K562 (cell line): ENCODE data around the gene TMEM33. TPM values are rescaled to one million over a fixed set of nuclear protein-coding genes. Genes with fewer than 3 reads are reported as not detected.
"Not testable (repeated sequence)": the region's sequence is repeated elsewhere in the genome, so short reads cannot be mapped to it uniquely, and the experiment has no call there.

Experiments used
- ATAC-seq: fragments of 200-7000 bp; cut with Tn5 transposase; 3 replicates; pipeline ENCODE4 v1.9.1; 2020; ENCODE audit warnings: moderate library complexity
- BruUV-seq: library from RNA; stranded (reverse); fragments of 400-500 nt; replicated peaks from 2 replicates; lab custom pipeline; 2021; lab: Mats Ljungman, UMichigan
- CTCF ChIA-PET: fragments of 300-600 bp; formaldehyde crosslinking; extraction: SDS; loops from one replicate; lab custom pipeline; 2021; ENCODE audit warnings: low intra/inter-chr PET ratio; lab: Yijun Ruan, JAX
- POLR2A ChIA-PET: fragments of 300-600, 350-650 bp; sonication (Branson Sonifier 250); formaldehyde crosslinking; extraction: SDS; loops from one replicate; lab custom pipeline; 2021; ENCODE audit warnings: antibody characterized with exemption, inconsistent platforms; lab: Yijun Ruan, JAX
- DNase-seq, 4 experiments: peaks; one replicate each; pipeline versions ENCODE4 v3.0.0 to v3.0.0-alpha.2; 2011 to 2018; ENCODE audit warnings: low spot score in 3 of 4, mixed read lengths in 3 of 4; ENCODE audit errors: extremely low read depth in 1 of 4
- FAIRE-seq: peaks from 2 replicates; lab custom pipeline; 2011; peaks lifted over from hg19 to GRCh38; lab: Jason Lieb, UNC
- H2AFZ ChIP-seq: 2 replicates; pipeline ENCODE4 v1.6.0; 2011; ENCODE audit warnings: low read depth, low read length, control low read depth, inconsistent platforms
- H3K27ac ChIP-seq: fragments of 200-600 bp; 3 replicates; pipeline ENCODE4 v1.8.0; 2011; ENCODE audit warnings: low read depth, mild to moderate bottlenecking, control low read depth, inconsistent platforms, low read length, moderate library complexity, mixed read lengths; ENCODE audit errors: extremely low read depth
- H3K27me3 ChIP-seq, 2 experiments: fragments of 300-600 bp in 1 of 2; 2 replicates in 1 of 2; 3 replicates in 1 of 2; pipeline versions ENCODE4 v1.6.0 to v1.8.0; 2011; ENCODE audit warnings: inconsistent platforms in 2 of 2, low read length in 2 of 2, mild to moderate bottlenecking in 1 of 2, mixed read lengths in 1 of 2, moderate library complexity in 1 of 2; ENCODE audit not compliant: control insufficient read depth in 2 of 2, insufficient read depth in 2 of 2
- H3K36me3 ChIP-seq: fragments of 300-600 bp; 3 replicates; pipeline ENCODE4 v1.8.0; 2011; ENCODE audit warnings: mild to moderate bottlenecking, low read length, inconsistent platforms; ENCODE audit not compliant: control insufficient read depth, insufficient read depth
- H3K4me1 ChIP-seq, 2 experiments: fragments of 200-600 bp in 1 of 2; replicated peaks in 1 of 2; 2 replicates in 1 of 2; 3 replicates in 1 of 2; pipeline versions ENCODE4 v1.5.1 to v1.8.0; 2011; ENCODE audit warnings: inconsistent platforms in 2 of 2, low read length in 2 of 2, mild to moderate bottlenecking in 1 of 2, mixed read lengths in 1 of 2, moderate library complexity in 1 of 2; ENCODE audit not compliant: control insufficient read depth in 2 of 2, insufficient read depth in 2 of 2
- H3K4me2 ChIP-seq: 2 replicates; pipeline ENCODE4 v1.6.1; 2011; ENCODE audit warnings: low read length, control low read depth, inconsistent platforms, mixed read lengths; ENCODE audit not compliant: insufficient read depth
- H3K4me3 ChIP-seq: fragments of 200-600 bp; sonication (generic), shearing (Covaris generic); 2 replicates; pipeline ENCODE4 v1.5.1; 2016; ENCODE audit warnings: control low read depth, inconsistent platforms
- H3K79me2 ChIP-seq: fragments of 200-600 bp; 3 replicates; pipeline ENCODE4 v1.8.0; 2011; ENCODE audit warnings: low read length, inconsistent platforms; ENCODE audit not compliant: control insufficient read depth, insufficient read depth
- H3K9ac ChIP-seq, 2 experiments: 2 replicates each; pipeline versions ENCODE4 v1.6.0 to v1.6.1; 2011; ENCODE audit warnings: low read depth in 2 of 2, low read length in 2 of 2, control low read depth in 1 of 2, inconsistent platforms in 1 of 2, mild to moderate bottlenecking in 1 of 2, mixed read lengths in 1 of 2; ENCODE audit not compliant: insufficient read depth in 1 of 2
- H3K9me1 ChIP-seq: one replicate; pipeline ENCODE4 v1.6.0; 2011; ENCODE audit warnings: inconsistent platforms, mild to moderate bottlenecking, low read length, moderate library complexity; ENCODE audit not compliant: control insufficient read depth, insufficient read depth
- H3K9me3 ChIP-seq: replicated peaks from 2 replicates; pipeline ENCODE4 v1.5.1; 2011; ENCODE audit warnings: low read depth, low read length, inconsistent platforms; ENCODE audit not compliant: control insufficient read depth, insufficient read depth
- H4K20me1 ChIP-seq: replicated peaks from 2 replicates; pipeline ENCODE4 v1.6.1; 2011; ENCODE audit warnings: low read length, inconsistent platforms, mixed read lengths; ENCODE audit not compliant: control insufficient read depth, insufficient read depth
- C11orf30 ChIP-seq: fragments of 450-650 bp; IDR thresholded peaks from 2 replicates; pipeline ENCODE4 v1.6.1; 2016; ENCODE audit warnings: low read depth, mild to moderate bottlenecking
- CHD2 ChIP-seq: IDR thresholded peaks from 2 replicates; pipeline ENCODE4 v1.6.1; 2011; ENCODE audit warnings: low read depth, low read length
- ESRRA ChIP-seq: fragments of 450-650 bp; IDR thresholded peaks from 2 replicates; pipeline ENCODE4 v1.6.1; 2014; ENCODE audit warnings: low read depth, mild to moderate bottlenecking, moderate library complexity, borderline replicate concordance
- NR2C1 ChIP-seq, 2 experiments: fragments of 450-650 bp; IDR thresholded peaks; 2 replicates each; pipeline ENCODE4 v1.6.1; 2017; ENCODE audit warnings: mild to moderate bottlenecking in 2 of 2, antibody characterized with exemption in 1 of 2, inconsistent platforms in 1 of 2, missing compliant biosample characterization in 1 of 2, missing genetic modification characterization in 1 of 2
- NR2C2 ChIP-seq, 2 experiments: fragments of 200-800 bp in 1 of 2; sonication (Bioruptor generic) in 1 of 2; sonication (generic) in 1 of 2; formaldehyde crosslinking in 1 of 2; IDR thresholded peaks; 2 replicates each; pipeline versions ENCODE4 v1.6.1 to v1.8.0; 2016 to 2022; ENCODE audit warnings: mild to moderate bottlenecking in 1 of 2, missing compliant biosample characterization in 1 of 2, missing genetic modification characterization in 1 of 2, missing genetic modification reagents in 1 of 2
- NR3C1 ChIP-seq: sonication (generic); formaldehyde crosslinking; IDR thresholded peaks from 2 replicates; pipeline ENCODE4 v1.8.1; 2022; ENCODE audit warnings: missing genetic modification reagents
- SNIP1 ChIP-seq: fragments of 450-650 bp; IDR thresholded peaks from 2 replicates; pipeline ENCODE4 v1.7.1; 2017; ENCODE audit warnings: low read depth, mild to moderate bottlenecking
- TAL1 ChIP-seq: fragments of 450-650 bp; IDR thresholded peaks from 2 replicates; pipeline ENCODE4 v1.6.1; 2016; ENCODE audit warnings: mild to moderate bottlenecking
- WGBS: fragments of 100-300 bp; shearing (Covaris generic); methylation state at CpG from one replicate; pipeline ENCODE4 v1.1.6; 2016; ENCODE audit warnings: low coverage, mixed read lengths; ENCODE audit not compliant: insufficient coverage; ENCODE audit errors: missing lambda C conversion rate; 5-methylcytosine and 5-hydroxymethylcytosine counted together
- in situ Hi-C: fragments of 300-500 bp; cut with MboI; formaldehyde crosslinking; loops from 4 replicates; pipeline ENCODE4 v1.15.0; 2018; ENCODE audit warnings: inconsistent platforms, mixed read lengths
- intact Hi-C: fragments of 100-400 bp; cut with micrococcal nuclease; formaldehyde crosslinking; loops from 2 replicates; pipeline ENCODE4 v1.14.2; 2022
- polyA plus RNA-seq, 8 experiments: library from polyadenylated mRNA; depleted of rRNA in 4 of 8; stranded (reverse) in 5 of 8; unstranded in 3 of 8; fragments of >200 nt; fragmentation: Nextera tagmentation in 2 of 8; fragmentation: Illumina TruSeq in 1 of 8; extraction: Ambion mirVana in 2 of 8; extraction: Trizol in 1 of 8; gene quantifications; 2 replicates each; pipeline versions ENCODE4 v1.2.1 to v1.2.3, GENCODE V29; 2011 to 2014; ENCODE audit warnings: inconsistent platforms in 1 of 8, missing spikeins in 1 of 8
- total RNA-seq, 7 experiments: library from RNA; depleted of rRNA in 6 of 7; stranded (reverse); fragments of >200 nt in 6 of 7; fragmentation: Illumina TruSeq in 2 of 7; extraction: Trizol in 2 of 7; gene quantifications; 2 replicates each; pipeline versions ENCODE4 v1.2.1 to v1.2.3, GENCODE V29; 2011 to 2021; ENCODE audit warnings: low replicate concordance in 1 of 7

The TMEM33 gene
- total and polyA plus RNA-seq, 9 of the 15 experiments (the other 6 are each of a cell fraction or from before 2014, with no cell fraction given), result 16.8 to 85.9 (median 67.9) TPM

DNA sequence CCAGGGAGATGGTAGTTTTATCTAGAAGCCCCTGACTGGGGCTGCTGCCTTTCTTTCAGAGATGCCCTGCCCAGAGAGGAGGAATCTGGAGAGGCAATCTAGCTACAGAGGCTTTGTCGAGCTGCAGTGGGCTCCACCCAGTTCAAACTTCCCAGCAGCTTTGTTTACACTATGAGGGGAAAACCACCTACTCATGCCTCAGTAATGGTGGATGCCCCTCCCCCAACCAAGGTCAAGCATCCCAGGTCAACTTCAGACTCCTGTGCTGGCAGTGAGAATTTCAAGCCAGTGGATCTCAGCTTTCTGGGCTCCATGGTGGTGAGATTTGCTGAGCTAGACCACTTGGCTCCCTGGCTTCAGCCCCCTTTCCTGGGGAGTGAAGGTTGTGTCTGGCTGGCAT is 26.1 kb upstream of the TMEM33 start (continued):
- not testable (repeated sequence) for TF ChIP-seq NR2C2 (CRISPR knock-in tag; IDR thresholded peaks at IDR 0.05)
- TF ChIP-seq NR2C2 (tag; IDR thresholded peaks at IDR 0.05), result peak; percentile 61; the same call in 1 of the 2 replicates
- TF ChIP-seq C11orf30, result peak; percentile 56; the same call in 1 of the 2 replicates
- peak; percentile 78 for TF ChIP-seq NR2C1 (IDR thresholded peaks at IDR 0.05)
- TF ChIP-seq NR2C1 (tag; IDR thresholded peaks at IDR 0.05), result peak; percentile 87
- TF ChIP-seq ESRRA, result peak; percentile 82; the same call in 1 of the 2 replicates

DNA sequence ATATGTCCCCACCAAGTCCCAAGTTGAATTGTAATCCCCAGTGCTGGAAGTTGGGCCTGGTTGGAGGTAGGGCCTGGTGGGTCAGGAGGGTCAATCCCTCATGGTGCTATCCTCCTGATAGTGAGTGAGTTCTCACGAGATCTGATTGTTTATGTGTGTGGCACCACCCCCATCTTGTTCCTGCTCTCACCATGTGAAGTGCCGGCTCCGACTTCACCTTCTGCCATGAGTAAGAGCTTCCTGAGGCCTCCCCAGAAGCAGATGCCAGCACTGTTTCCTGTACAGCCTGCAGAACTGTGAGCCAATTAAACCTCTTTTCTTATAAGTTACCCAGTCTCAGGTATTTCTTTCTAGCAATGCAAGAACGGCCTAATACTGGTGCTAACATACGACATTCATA is 22.7 kb upstream of the TMEM33 start:
- Histone ChIP-seq H3K27me3 (no peaks in the 10 kb centered on the region), H3K79me2 (no peaks in the 10 kb centered on the region), H3K9ac (no peak overlapping the region), H2AFZ (no peak overlapping the region), H3K4me2 (no peak overlapping the region), H3K4me3 (no peak overlapping the region), H3K36me3 (no peaks in the 10 kb centered on the region), H3K27ac (no peak overlapping the region), H4K20me1 (no peaks in the 10 kb centered on the region), H3K9me3 (no peaks in the 10 kb centered on the region), H3K4me1 (no peaks in the 10 kb centered on the region; a peak in 3 of 5 replicates), H3K9me1 (no peaks in the 10 kb centered on the region)
- in situ Hi-C loops, result no loop called here
- no peak for FAIRE-seq
- TF ChIP-seq SNIP1 (no peak), CHD2 (0 out of 2 replicates have a peak, but pooled peaks have one; percentile 37), TAL1 (no peak), NR3C1 (CRISPR knock-in tag) (no peak)
- BruUV-seq, result no TSS peak
- CTCF ChIA-PET, result no interaction called here
- 53% methylated on average over 5 of the region's 5 CpGs for WGBS
- intact Hi-C loops, result no loop called here
- POLR2A ChIA-PET, result no interaction called here
- no peak for ATAC-seq
- DNase-seq, result no peak
